ENCODE results near the gene MLPH.
A peak's percentile ranks its signal among the peaks of the same experiment; 100 is the strongest.

The MLPH gene

GRCh38 chr2:237549216-237549615 is 62.2 kb downstream of the MLPH start:
- DNase-seq = no peak

DNA sequence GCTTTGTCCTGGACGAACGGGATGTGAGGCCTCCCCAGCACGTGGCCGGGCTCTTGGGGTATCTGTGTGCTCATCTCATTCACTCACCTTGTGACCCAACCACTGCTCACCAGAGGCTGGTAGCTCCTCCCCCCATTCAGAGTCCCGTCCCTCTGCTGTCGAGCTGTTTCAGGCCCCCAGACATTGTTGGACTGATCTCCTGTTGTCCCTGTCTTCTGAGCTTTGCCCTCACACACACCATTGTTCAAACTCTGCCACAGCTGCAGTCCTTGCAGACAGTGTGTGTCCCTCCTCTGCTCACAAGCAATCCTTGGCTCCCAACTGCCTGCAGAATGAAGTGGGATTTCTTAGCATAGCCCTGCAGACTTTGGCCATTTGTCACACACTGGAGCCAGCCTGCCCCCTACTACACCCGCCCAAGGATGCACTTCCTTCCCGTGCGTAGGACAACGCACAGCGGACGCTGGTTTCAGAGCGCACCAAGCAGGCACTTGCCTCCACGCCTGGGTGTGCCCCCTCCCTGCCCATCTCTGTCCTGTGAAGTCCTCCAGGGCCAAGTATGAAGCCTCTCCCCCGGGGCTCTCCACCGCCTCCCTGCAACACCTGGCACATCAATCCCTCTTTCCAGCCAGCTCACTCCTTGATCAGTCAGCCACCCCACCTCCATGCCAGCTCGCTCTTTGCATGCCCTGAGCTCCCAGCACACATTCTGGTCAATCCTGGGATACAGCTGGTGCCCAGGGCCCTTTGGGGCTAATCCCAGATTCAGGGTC is 62.8 kb downstream of the MLPH start:
- no peak for DNase-seq

- DNase-seq = no peak
These were observed 64.1 kb downstream of the MLPH start for GRCh38 chr2:237551071-237551574.

DNA sequence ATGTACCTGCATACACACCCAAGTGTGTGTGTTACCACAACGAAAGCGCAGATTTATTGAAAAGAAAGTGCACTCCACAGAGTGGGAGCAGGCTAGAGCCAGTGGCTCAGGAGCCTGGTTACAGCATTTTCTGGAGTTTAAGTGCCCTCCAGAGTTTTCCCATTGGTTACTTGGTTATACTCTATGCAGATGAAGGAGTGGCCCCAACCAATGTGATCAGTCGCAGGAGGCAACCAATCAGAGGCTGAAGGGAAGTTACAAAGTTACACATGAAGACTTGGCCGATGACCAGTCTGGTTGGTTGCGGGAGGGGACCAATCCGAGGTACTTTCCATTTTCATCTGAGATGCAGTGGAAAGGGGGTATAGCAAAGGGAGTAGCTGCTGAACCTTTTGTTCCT is 65.9 kb downstream of the MLPH start:
- DNase-seq = no peak

DNA sequence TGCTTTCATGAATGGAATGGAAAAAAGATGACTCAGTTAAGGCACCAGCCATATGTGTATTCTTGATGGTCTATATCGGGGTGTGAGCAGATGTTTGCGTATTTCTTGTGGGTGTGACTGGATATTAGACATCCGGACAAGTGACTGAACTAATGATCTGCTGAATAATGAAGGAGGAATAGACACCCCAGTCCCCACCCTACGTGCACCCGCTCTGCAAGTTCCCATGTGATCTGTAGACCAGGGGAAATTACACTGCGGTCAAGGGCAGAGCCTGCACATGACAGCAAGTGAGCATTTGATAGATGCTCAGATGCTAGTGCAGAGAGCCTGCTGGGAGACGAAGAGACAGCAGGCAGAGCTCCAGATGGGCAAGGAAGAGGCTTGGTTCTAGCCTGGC is 66.9 kb downstream of the MLPH start:
- DNase-seq = no peak

- DNase-seq = no peak
These were observed 68.5 kb downstream of the MLPH start for GRCh38 chr2:237555560-237555959.

DNA sequence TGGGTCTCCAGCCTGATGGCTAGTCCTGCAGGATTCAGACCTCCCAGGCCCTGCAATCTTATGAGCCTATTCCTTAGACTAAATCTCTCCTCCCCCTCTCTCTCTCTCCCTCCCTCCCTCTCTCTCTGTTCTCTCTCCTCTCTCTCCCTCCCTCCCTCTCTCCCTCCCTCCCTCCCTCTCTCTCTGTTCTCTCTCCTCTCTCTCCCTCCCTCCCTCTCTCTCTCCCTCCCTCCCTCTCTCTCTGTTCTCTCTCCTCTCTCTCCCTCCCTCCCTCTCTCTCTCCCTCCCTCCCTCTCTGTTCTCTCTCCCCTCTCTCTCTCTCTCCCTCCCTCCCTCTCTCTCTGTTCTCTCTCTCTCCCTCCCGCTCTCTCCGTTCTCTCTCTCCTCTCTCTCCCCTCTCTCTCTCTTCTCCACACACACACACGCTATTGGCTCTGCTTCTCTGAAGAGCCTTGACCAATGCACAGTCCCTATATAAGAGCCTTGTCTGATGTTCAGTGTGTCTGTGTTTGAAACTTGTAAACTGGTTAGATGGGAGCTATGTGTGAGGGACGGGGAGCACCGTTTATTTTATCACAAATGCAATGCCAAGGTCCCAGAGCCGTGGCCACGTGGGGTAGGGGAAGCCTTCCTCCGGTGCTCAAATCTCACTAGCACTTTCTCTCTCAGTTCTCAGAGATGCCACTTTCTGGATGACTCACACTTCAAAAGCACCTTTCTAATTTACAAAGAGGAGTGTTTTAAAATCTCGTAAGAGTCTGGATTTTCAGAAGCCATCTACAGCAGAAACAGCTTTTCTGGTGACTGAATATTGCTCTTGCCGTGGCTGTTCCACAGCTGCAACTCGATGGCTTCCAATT is 70.0 kb downstream of the MLPH start:
- DNase-seq = peak; percentile 74

GRCh38 chr2:237557633-237558015 is 70.6 kb downstream of the MLPH start:
- peak; percentile 71 for DNase-seq

GRCh38 chr2:237558961-237559641 is 72.0 kb downstream of the MLPH start:
- peak; percentile 92 for DNase-seq

DNA sequence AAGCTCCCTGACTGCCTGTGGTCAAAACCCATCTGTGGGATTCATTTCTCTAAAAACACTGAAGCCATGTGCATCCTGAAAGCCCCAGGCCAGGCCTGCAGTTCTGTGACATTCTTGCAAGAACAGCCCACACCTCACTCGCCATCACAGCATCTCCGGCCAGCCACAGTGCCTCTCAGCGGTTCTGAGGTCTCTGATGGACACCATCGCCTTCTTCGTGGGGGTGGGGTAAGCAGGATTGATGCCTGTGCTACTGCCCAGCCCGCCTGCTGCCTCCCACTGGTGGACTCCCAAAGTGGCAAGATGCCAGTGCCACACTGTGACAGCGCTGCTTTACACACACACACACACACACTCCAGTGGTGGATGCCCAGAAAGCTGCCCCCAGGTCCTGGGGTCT is 74.2 kb downstream of the MLPH start:
- no peak for DNase-seq

DNA sequence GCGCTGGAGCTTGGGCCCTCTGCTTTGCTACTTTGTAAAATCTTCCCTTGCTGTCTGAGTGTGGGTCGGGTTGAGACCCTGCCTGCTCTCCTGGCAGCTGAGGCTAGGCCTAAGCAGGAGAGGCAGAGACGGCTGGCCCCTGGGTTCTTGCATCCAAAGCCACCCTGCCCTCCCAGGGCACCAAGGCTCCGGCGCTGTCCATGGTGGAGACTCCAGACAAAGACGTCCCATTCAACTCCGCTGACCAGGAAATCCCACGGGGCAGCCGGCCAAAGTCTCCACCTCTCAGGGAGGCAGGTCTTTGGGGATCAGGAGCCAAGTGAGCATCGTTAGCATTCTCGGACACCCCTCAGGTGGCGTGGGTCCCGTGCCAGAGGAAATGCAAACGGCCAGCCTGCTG is 76.8 kb downstream of the MLPH start:
- DNase-seq = no peak

DNA sequence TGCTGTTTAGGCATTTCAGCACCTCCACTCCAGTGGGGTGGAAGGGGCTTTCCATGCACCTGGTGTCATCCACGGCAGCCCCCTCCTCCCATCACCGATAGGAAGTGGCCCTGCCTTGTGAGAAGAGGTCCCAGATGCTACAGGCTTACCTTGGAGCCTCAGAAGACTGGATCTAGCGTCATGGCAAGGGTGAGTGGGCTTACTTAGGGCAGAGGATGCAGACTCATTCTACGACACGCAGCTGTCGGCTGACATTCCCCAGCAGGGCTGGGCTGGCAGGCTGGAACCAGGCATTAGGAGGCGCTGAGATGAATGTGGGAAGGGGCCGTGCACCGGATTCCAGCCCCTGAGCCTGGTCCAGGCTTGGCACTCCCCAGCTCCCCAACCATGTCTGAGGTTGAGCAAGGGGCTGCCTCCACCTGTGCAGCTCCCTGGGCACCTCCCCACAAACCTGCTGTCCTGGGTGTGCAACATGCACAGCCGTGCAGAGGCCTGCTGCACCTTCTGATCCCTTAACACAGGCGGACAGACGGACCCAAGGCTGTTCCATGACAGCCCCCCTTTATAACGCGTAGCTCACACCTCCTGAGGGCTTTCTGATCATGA is 77.6 kb downstream of the MLPH start:
- DNase-seq = no peak

GRCh38 chr2:237565974-237566373 is 78.9 kb downstream of the MLPH start:
- no peak for DNase-seq

DNA sequence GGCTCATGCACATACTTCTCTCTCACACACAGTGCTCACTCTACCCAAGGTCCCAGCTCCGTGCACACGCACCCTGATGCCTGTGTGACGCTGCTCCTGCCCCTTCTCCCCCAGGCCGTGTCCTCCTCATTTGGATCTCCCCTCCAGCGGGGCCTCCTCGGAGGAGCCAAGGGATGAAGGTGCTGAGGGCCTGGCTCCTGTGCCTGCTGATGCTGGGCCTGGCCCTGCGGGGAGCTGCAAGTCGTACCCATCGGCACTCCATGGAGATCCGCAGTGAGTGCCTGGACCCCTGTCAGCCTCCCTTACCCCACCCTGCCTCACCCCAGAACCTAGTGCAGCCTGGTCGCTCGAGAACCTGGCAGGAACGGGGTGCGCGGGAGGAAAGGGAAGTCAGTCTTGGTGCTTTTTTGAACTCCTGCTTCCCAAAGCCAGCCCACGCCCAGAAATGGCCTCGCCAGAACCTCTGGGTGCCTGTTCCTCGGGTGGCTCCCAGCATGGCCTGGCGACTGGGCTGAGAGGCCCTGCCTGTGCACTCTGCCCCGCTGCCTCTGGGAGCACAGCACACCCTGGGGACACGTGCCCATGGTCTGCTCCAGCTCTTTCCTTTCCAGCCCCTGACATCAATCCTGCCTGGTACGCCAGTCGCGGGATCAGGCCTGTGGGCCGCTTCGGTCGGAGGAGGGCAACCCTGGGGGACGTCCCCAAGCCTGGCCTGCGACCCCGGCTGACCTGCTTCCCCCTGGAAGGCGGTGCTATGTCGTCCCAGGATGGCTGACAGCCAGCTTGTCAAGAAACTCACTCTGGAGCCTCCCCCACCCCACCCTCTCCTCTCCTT is 79.6 kb downstream of the MLPH start, which contains the start of gene PRLH:
Gene PRLH, plus strand, starts transcription at position 174 of the 835 bp plus-strand sequence. Its CDS starts 0 bp downstream, at position 174.
- no peak for DNase-seq

GRCh38 chr2:237567276-237568029 is 80.4 kb downstream of the MLPH start:
- no peak for DNase-seq

DNA sequence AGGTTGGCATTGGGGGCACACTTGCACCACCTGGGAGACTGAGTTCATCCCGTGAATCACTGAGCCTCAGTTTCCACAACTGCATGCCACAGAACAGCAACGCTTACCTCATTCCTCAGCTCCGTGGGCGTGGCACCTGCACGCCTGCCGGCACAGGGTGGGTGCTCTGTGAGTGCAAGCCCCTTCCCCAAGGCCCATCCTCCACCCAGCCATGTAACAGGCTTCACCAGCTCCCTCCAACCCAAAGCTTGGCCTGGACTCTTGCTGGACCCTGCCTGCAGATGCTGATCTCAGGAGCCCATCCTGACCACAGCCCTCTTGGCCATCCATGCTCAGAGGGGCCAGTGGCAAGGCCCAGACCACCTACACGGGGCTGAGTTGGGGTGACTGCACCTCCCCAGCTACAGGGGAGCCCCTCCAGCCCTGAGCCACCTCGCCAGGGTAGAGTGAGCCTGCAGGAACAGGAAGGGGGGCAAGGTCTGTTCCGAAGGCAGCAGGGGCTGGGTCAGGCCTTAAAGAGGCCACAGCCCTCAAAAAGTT is 81.1 kb downstream of the MLPH start:
- DNase-seq = no peak

DNA sequence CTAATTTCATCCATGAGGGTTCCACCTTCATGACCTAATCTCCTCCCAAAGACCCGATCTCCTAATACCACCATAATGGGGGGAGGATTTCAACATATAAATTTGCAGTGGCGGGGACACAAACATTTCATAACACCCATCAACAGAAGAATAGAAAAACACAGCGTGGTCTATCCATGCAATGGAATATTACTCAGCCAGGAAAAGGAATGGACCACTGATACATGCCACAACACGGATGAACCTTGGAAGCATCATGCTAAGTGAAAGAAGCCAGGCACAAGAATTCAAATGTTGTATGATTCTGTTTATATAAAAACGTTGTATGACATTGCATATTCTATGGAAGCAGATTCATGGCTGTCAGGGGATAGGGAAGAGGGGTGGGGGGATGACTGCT is 82.0 kb downstream of the MLPH start:
- no peak for DNase-seq

GRCh38 chr2:237569896-237570295 is 82.8 kb downstream of the MLPH start:
- no peak for DNase-seq

GRCh38 chr2:237570776-237571335 is 83.8 kb downstream of the MLPH start:
- DNase-seq = no peak

DNA sequence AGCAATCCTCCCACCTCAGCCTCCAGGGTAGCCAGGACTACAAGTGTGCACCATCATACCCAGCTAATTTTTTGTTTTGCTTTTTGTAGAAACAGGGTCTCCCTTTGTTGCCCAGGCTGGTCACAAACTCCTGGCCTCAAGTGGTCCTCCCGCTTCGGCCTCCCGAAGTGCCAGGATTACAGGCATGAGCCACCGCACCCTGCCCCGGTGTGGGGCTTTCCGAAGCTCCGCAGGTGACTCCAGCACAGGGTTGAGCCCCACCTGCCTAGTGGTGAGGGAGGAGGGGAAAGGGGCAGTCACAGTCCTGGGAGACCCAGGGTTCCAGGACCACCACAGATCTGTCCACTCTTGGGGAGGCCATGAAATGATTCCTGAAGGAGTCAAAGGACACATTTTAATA is 84.5 kb downstream of the MLPH start:
- DNase-seq = no peak
